ENCODE data around the gene KRTAP4-7.

DNA sequence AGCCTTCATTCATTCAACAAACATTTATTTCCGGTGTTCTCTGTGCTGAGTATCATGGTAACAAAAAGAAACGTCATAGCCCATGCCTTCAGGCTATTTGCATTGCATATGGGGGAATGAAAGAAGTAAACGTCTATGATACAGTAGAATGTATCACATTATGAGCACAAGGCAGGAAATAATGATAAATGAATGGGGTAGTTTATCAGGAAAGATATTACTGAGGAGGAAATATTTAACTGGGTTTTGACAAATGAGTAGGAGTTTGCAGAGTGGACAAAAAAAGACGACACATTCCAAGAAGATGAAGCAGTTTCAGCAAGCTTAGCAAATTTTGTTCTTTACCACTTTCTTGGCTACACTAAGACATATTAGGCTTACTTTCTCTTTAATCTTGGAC is 1.3 kb upstream of the KRTAP4-7 start:
- TF ChIP-seq, protein P1, sequence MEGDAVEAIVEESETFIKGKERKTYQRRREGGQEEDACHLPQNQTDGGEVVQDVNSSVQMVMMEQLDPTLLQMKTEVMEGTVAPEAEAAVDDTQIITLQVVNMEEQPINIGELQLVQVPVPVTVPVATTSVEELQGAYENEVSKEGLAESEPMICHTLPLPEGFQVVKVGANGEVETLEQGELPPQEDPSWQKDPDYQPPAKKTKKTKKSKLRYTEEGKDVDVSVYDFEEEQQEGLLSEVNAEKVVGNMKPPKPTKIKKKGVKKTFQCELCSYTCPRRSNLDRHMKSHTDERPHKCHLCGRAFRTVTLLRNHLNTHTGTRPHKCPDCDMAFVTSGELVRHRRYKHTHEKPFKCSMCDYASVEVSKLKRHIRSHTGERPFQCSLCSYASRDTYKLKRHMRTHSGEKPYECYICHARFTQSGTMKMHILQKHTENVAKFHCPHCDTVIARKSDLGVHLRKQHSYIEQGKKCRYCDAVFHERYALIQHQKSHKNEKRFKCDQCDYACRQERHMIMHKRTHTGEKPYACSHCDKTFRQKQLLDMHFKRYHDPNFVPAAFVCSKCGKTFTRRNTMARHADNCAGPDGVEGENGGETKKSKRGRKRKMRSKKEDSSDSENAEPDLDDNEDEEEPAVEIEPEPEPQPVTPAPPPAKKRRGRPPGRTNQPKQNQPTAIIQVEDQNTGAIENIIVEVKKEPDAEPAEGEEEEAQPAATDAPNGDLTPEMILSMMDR (IDR thresholded peaks at IDR 0.05; ENCODE audit: low read depth, low read length): no peak
- no peak for TF ChIP-seq EZH2phosphoT487 (IDR thresholded peaks at IDR 0.05; ENCODE audit: low read depth)
